Ovary (tissue), 9 donors: Measurements from ENCODE around the gene SHC3. TPM values are rescaled to one million over a fixed set of nuclear protein-coding genes. Genes with fewer than 3 reads are reported as not detected.

ENCODE experiments used
- DNase-seq, 5 donors: peaks; one replicate each; pipeline ENCODE4 v3.0.0-alpha.2; 2019 to 2020
- H3K27ac ChIP-seq, 2 donors: fragments of 200-600 bp; one replicate each; pipeline versions ENCODE4 v1.5.1 to v1.8.0; 2019 to 2022
- H3K27me3 ChIP-seq: fragments of 200-600 bp; one replicate; pipeline ENCODE4 v1.8.0; 2022
- H3K36me3 ChIP-seq: fragments of 200-600 bp; sonication (generic); one replicate; pipeline ENCODE4 v1.5.1; 2019
- H3K4me1 ChIP-seq: one replicate; pipeline ENCODE4 v1.8.1; 2013; ENCODE audit warnings: mild to moderate bottlenecking, moderate library complexity; ENCODE audit not compliant: insufficient read depth
- H3K4me3 ChIP-seq: fragments of 200-600 bp; sonication (generic); one replicate; pipeline ENCODE4 v1.5.1; 2017
- H3K9me3 ChIP-seq, 2 donors: fragments of 200-600 bp in 1 of 2; sonication (generic) in 1 of 2; one replicate each; pipeline versions ENCODE4 v1.5.1 to v1.8.1; 2013 to 2019; ENCODE audit warnings: mild to moderate bottlenecking in 1 of 2, moderate library complexity in 1 of 2
- CTCF ChIP-seq, 3 donors: fragments of 450-650 bp in 2 of 3; fragments of 200-600 bp in 1 of 3; IDR thresholded peaks; one replicate each; pipeline versions ENCODE4 v1.5.1 to v1.8.0; 2016 to 2022; ENCODE audit warnings: antibody characterized with exemption in 3 of 3, mild to moderate bottlenecking in 1 of 3
- EP300 ChIP-seq: sonication (generic); formaldehyde crosslinking; IDR thresholded peaks from one replicate; pipeline ENCODE4 v1.6.1; 2017; ENCODE audit warnings: antibody characterized with exemption
- POLR2A ChIP-seq: fragments of 450-650 bp; IDR thresholded peaks from one replicate; pipeline ENCODE4 v1.6.1; 2017; ENCODE audit warnings: antibody characterized with exemption, mild to moderate bottlenecking, moderate library complexity
- WGBS, 3 donors: extraction: QIAGEN DNeasy Blood & Tissue Kit in 1 of 3; methylation state at CpG; one replicate each; pipeline versions ENCODE4 v1.1.5 to v1.1.7; 2013 to 2017; 5-methylcytosine and 5-hydroxymethylcytosine counted together
- intact Hi-C, 4 donors: fragments of 100-400 bp; cut with DNase I; formaldehyde crosslinking; loops; one replicate each; pipeline versions ENCODE4 v1.11.0 to v1.15.1; 2022 to 2023
- polyA plus RNA-seq, 2 donors: library from polyadenylated mRNA; stranded (reverse); fragments of 200-250 nt in 1 of 2; fragments of 350-450 nt in 1 of 2; fragmentation: Illumina TruSeq in 1 of 2; extraction: RNeasy Lipid Tissue Mini Kit (QIAGEN cat#74804) in 1 of 2; gene quantifications; one replicate each; pipeline ENCODE4 v1.2.3, GENCODE V29; 2013 to 2014
- total RNA-seq, 7 donors: library from RNA; depleted of rRNA in 2 of 7; stranded (reverse); fragments of >200 nt in 2 of 7; fragmentation: NEBNext Ultra II Directional in 3 of 7; extraction: Animal tissue kit (Norgen Biotek cat#: 25700) in 3 of 7; gene quantifications; one replicate each; pipeline versions ENCODE4 v1.1.0 to v1.2.4, GENCODE V29; 2016 to 2023
- donor health status: DM: no; HTN: no; CAD: no; lungs with moderate emphysema.
- donor health status: DM: no; HTN: no; CAD: no.
- donor health status: Bipolar disorder and iron deficiency.
- donor health status: DM: yes; HTN: yes; CAD: no.
- donor health status: DM: no; HTN: no; CAD: no.
- donor health status: DM: yes; HTN: yes; CAD: no.

Gene SHC3
- total and polyA plus RNA-seq, 9 donors = 0.05 to 1.0 (median 0.46) TPM

- intact Hi-C loops = no loop called here
- TF ChIP-seq POLR2A (no peak), CTCF (IDR thresholded peaks at IDR 0.05) (no peak), EP300 (no peak)
- Histone ChIP-seq H3K27ac (no peak overlapping the region), H3K4me3 (no peak overlapping the region), H3K9me3 (no peaks in the 10 kb centered on the region), H3K4me1 (peaks cover 4% of the 10 kb centered on the region), H3K36me3 (no peaks in the 10 kb centered on the region), H3K27me3 (no peaks in the 10 kb centered on the region)
- DNase-seq = peak in 3 of 5 donors; percentile 26 to 56 (median 29)
- 10 to 14% (median 11%) methylated on average over 11 of the region's 11 CpGs for WGBS, 3 donors
These were observed 82.7 kb downstream of the SHC3 start for GRCh38 chr9:89095761-89096528.

GRCh38 chr9:89093201-89093975, 85.2 kb downstream of the SHC3 start:
- intact Hi-C loops = no loop called here
- no peak for TF ChIP-seq CTCF (IDR thresholded peaks at IDR 0.05)
- no peak for TF ChIP-seq POLR2A
- no peak for TF ChIP-seq EP300
- H3K27ac ChIP-seq = no peak overlapping the region
- H3K4me3 ChIP-seq = no peak overlapping the region
- peaks cover 4% of the 10 kb centered on the region for H3K4me1 ChIP-seq
- no peaks in the 10 kb centered on the region for H3K9me3 ChIP-seq
- 90 to 100% (median 97%) methylated on average over 3 of the region's 3 CpGs for WGBS, 3 donors
- no peak for DNase-seq
- H3K27me3 ChIP-seq = no peaks in the 10 kb centered on the region
- no peaks in the 10 kb centered on the region for H3K36me3 ChIP-seq

- Histone ChIP-seq H3K36me3 (no peaks in the 10 kb centered on the region), H3K9me3 (no peaks in the 10 kb centered on the region), H3K4me3 (no peak overlapping the region), H3K27me3 (no peaks in the 10 kb centered on the region), H3K27ac (no peak overlapping the region), H3K4me1 (no peaks in the 10 kb centered on the region)
- 95 to 100% (median 96%) methylated on average over 3 of the region's 3 CpGs for WGBS, 3 donors
- DNase-seq = no peak
- TF ChIP-seq EP300 = no peak
- no peak for TF ChIP-seq CTCF (IDR thresholded peaks at IDR 0.05)
- TF ChIP-seq POLR2A = no peak
- intact Hi-C loops = no loop called here
These were observed 89.4 kb downstream of the SHC3 start for GRCh38 chr9:89089176-89089575.

- no peak for TF ChIP-seq CTCF (IDR thresholded peaks at IDR 0.05)
- TF ChIP-seq POLR2A = no peak
- no peak for TF ChIP-seq EP300
- Histone ChIP-seq H3K27ac (no peak overlapping the region), H3K27me3 (no peaks in the 10 kb centered on the region), H3K4me1 (no peaks in the 10 kb centered on the region), H3K36me3 (no peaks in the 10 kb centered on the region), H3K4me3 (no peak overlapping the region), H3K9me3 (no peaks in the 10 kb centered on the region)
- no peak for DNase-seq
- 51 to 68% (median 58%) methylated on average over 6 of the region's 6 CpGs for WGBS, 3 donors
- intact Hi-C loops = no loop called here
These were observed 95.0 kb downstream of the SHC3 start for GRCh38 chr9:89083626-89084025.
